GM18867 (cell line): ENCODE results near the gene RBMS3.
A peak's percentile ranks its signal among the peaks of the same experiment; 100 is the strongest.

Source experiments
- ATAC-seq: cut with Tn5 transposase; IDR thresholded peaks from one replicate; pipeline ENCODE4 v1.9.1; 2021; ENCODE audit warnings: mild to moderate bottlenecking, moderate library complexity; ENCODE audit not compliant: unreplicated experiment

RBMS3 gene

GRCh38 chr3:29275309-29275708 lies 5.6 kb upstream of the RBMS3 start:
- no peak for ATAC-seq

- ATAC-seq, result no peak
Observed at GRCh38 chr3:29277249-29277648, 3.6 kb upstream of the RBMS3 start.

- ATAC-seq, result no peak
Observed at GRCh38 chr3:29279286-29279685, 1.6 kb upstream of the RBMS3 start.

GRCh38 chr3:29279806-29280205 lies 1.1 kb upstream of the RBMS3 start:
- no peak for ATAC-seq

GRCh38 chr3:29281094-29281343 lies 148 bp downstream of the RBMS3 start:
- no peak for ATAC-seq

- peak; percentile 42 for ATAC-seq
Observed at GRCh38 chr3:29281344-29282241, 722 bp downstream of the RBMS3 start.

- no peak for ATAC-seq
Observed at GRCh38 chr3:29282427-29283230, 1.8 kb downstream of the RBMS3 start.

GRCh38 chr3:29283231-29284119 lies 2.6 kb downstream of the RBMS3 start:
- no peak for ATAC-seq

GRCh38 chr3:29284497-29284896 lies 3.6 kb downstream of the RBMS3 start:
- ATAC-seq, result no peak

- no peak for ATAC-seq
Observed at GRCh38 chr3:29285471-29286071, 4.7 kb downstream of the RBMS3 start.

- no peak for ATAC-seq
Observed at GRCh38 chr3:29286478-29287240, 5.8 kb downstream of the RBMS3 start.

- ATAC-seq, result no peak
Observed at GRCh38 chr3:29290596-29290995, 9.7 kb downstream of the RBMS3 start.

- ATAC-seq, result no peak
Observed at GRCh38 chr3:29291260-29291981, 10.6 kb downstream of the RBMS3 start.

GRCh38 chr3:29291982-29292363 lies 11.1 kb downstream of the RBMS3 start:
- no peak for ATAC-seq

- ATAC-seq, result no peak
Observed at GRCh38 chr3:29293421-29293820, 12.6 kb downstream of the RBMS3 start.

- ATAC-seq, result no peak
Observed at GRCh38 chr3:29297998-29298397, 17.1 kb downstream of the RBMS3 start.

GRCh38 chr3:29301332-29302019 lies 20.6 kb downstream of the RBMS3 start:
- no peak for ATAC-seq

- no peak for ATAC-seq
Observed at GRCh38 chr3:29302619-29303018, 21.7 kb downstream of the RBMS3 start.

- ATAC-seq, result no peak
Observed at GRCh38 chr3:29307295-29307694, 26.4 kb downstream of the RBMS3 start.
